Lung (tissue), 12 donors: ENCODE results near the gene PHF19. TPM values are rescaled to one million over a fixed set of nuclear protein-coding genes. Genes with fewer than 3 reads are reported as not detected.

Source experiments
- ATAC-seq: fragments of 200-7000 bp; cut with Tn5 transposase; one replicate; pipeline ENCODE4 v1.9.1; 2020; ENCODE audit warnings: moderate number of reproducible peaks; ENCODE audit not compliant: insufficient read depth, low FRiP score
- DNase-seq, 3 donors: peaks; one replicate each; pipeline ENCODE4 v3.0.0-alpha.2; 2013 to 2017
- H3K27ac ChIP-seq, 2 donors: one replicate each; pipeline ENCODE4 v1.5.1; 2013; ENCODE audit warnings: mild to moderate bottlenecking in 2 of 2, moderate library complexity in 2 of 2, control low read depth in 1 of 2, inconsistent platforms in 1 of 2, low read depth in 1 of 2, low read length in 1 of 2
- H3K27me3 ChIP-seq, 3 donors: one replicate each; pipeline ENCODE4 v1.5.1; 2013; ENCODE audit warnings: low read length in 2 of 3; ENCODE audit not compliant: control insufficient read depth in 3 of 3, insufficient read depth in 3 of 3
- H3K36me3 ChIP-seq, 4 donors: one replicate each; pipeline ENCODE4 v1.5.1; 2013; ENCODE audit warnings: low read length in 4 of 4, mild to moderate bottlenecking in 1 of 4, moderate library complexity in 1 of 4; ENCODE audit not compliant: control insufficient read depth in 4 of 4, insufficient read depth in 4 of 4
- H3K4me1 ChIP-seq, 5 donors: one replicate each; pipeline ENCODE4 v1.5.1; 2013; ENCODE audit warnings: low read length in 5 of 5, mild to moderate bottlenecking in 2 of 5, moderate library complexity in 1 of 5; ENCODE audit not compliant: control insufficient read depth in 5 of 5, insufficient read depth in 5 of 5
- H3K4me3 ChIP-seq: one replicate; pipeline ENCODE4 v1.5.1; 2013; ENCODE audit warnings: mild to moderate bottlenecking, control low read depth, moderate library complexity
- H3K9ac ChIP-seq, 2 donors: one replicate each; pipeline ENCODE4 v1.5.1; 2013; ENCODE audit warnings: low read length in 2 of 2, control low read depth in 1 of 2; ENCODE audit not compliant: insufficient read depth in 1 of 2
- H3K9me3 ChIP-seq, 4 donors: one replicate each; pipeline ENCODE4 v1.5.1; 2013; ENCODE audit warnings: low read length in 3 of 4, mild to moderate bottlenecking in 1 of 4, moderate library complexity in 1 of 4; ENCODE audit not compliant: control insufficient read depth in 4 of 4, insufficient read depth in 3 of 4
- CTCF ChIP-seq: IDR thresholded peaks from 2 replicates; pipeline ENCODE4 v1.5.1; 2012; ENCODE audit warnings: mild to moderate bottlenecking; ENCODE audit errors: control extremely low read depth, extremely low read depth
- WGBS, 2 donors: extraction: QIAGEN DNeasy Blood & Tissue Kit; methylation state at CpG; one replicate each; pipeline ENCODE4 v1.1.7; 2013; 5-methylcytosine and 5-hydroxymethylcytosine counted together
- polyA plus RNA-seq, 2 donors: library from polyadenylated mRNA; stranded (reverse); fragments of 200-250 nt; gene quantifications; one replicate each; pipeline ENCODE4 v1.2.1, GENCODE V29; 2013
- total RNA-seq, 2 donors: library from RNA; depleted of rRNA in 1 of 2; stranded (reverse); fragments of >200 nt in 1 of 2; gene quantifications; one replicate each; pipeline ENCODE4 v1.2.1, GENCODE V29; 2014 to 2021
- donor health status: control.
- donor health status: control.
- donor health status: Bipolar disorder and iron deficiency.
- donor health status: healthy.
- donor health status: DM: yes; HTN: yes; CAD: no.

The PHF19 gene
- total and polyA plus RNA-seq, 4 donors = 20.3 to 25.1 (median 21.7) TPM

- 94 to 96% methylated on average over 3 of the region's 3 CpGs for WGBS, 2 donors
- peak overlapping the region in 1 of 2 donors; percentile 20 for H3K27ac ChIP-seq
- TF ChIP-seq CTCF = no peak
- ATAC-seq = no peak
- no peak for DNase-seq
- no peaks in the 10 kb centered on the region for H3K9me3 ChIP-seq
- no peak overlapping the region for H3K4me3 ChIP-seq
- H3K4me1 ChIP-seq = peaks cover 0 to 29% (median 7%) of the 10 kb centered on the region in 5 donors
- no peak overlapping the region for H3K9ac ChIP-seq
- peaks cover 0 to 8% (median 5%) of the 10 kb centered on the region in 4 donors for H3K36me3 ChIP-seq
- H3K27me3 ChIP-seq = no peaks in the 10 kb centered on the region
These were observed 4.0 kb downstream of the PHF19 start for GRCh38 chr9:120872791-120873502.

- DNase-seq = no peak
- Histone ChIP-seq H3K9ac (no peak overlapping the region), H3K4me3 (no peak overlapping the region), H3K36me3 (peaks cover 0 to 19% (median 11%) of the 10 kb centered on the region in 4 donors), H3K9me3 (no peaks in the 10 kb centered on the region), H3K4me1 (peaks cover 0 to 19% (median 3%) of the 10 kb centered on the region in 5 donors), H3K27ac (no peak overlapping the region), H3K27me3 (no peaks in the 10 kb centered on the region)
- ATAC-seq = no peak
- no peak for TF ChIP-seq CTCF
- 73 to 76% methylated on average over 9 of the region's 9 CpGs for WGBS, 2 donors
These were observed 6.8 kb downstream of the PHF19 start for GRCh38 chr9:120870206-120870605.

GRCh38 chr9:120869726-120870125, 7.3 kb downstream of the PHF19 start:
- Histone ChIP-seq H3K9ac (no peak overlapping the region), H3K36me3 (peaks cover 0 to 22% (median 11%) of the 10 kb centered on the region in 4 donors), H3K27me3 (no peaks in the 10 kb centered on the region), H3K4me3 (no peak overlapping the region), H3K27ac (no peak overlapping the region), H3K4me1 (peaks cover 0 to 19% (median 3%) of the 10 kb centered on the region in 5 donors), H3K9me3 (no peaks in the 10 kb centered on the region)
- no peak for TF ChIP-seq CTCF
- 85 to 89% methylated on average over 10 of the region's 10 CpGs for WGBS, 2 donors
- no peak for ATAC-seq
- DNase-seq = no peak
